PFSK-1 (cell line): ENCODE results near the gene LRRC4.

Experiments used
- FOXP2 ChIP-seq: optimal IDR thresholded peaks from 2 replicates; pipeline ENCODE3; 2011; ENCODE audit warnings: borderline replicate concordance, control low read depth, inconsistent platforms; ENCODE audit not compliant: insufficient read depth; ENCODE audit errors: extremely low read length, extremely low read depth
- POLR2AphosphoS5 ChIP-seq: IDR thresholded peaks from 2 replicates; pipeline ENCODE4 v1.6.1; 2012; ENCODE audit warnings: low read depth, mild to moderate bottlenecking, control low read depth, low read length, moderate library complexity
- SIN3A ChIP-seq: IDR thresholded peaks from 2 replicates; pipeline ENCODE4 v1.6.1; 2012; ENCODE audit warnings: mild to moderate bottlenecking, low read length, moderate library complexity, borderline replicate concordance; ENCODE audit not compliant: insufficient read depth
- TAF1 ChIP-seq: IDR thresholded peaks from 2 replicates; pipeline ENCODE4 v1.6.1; 2012; ENCODE audit warnings: low read length, control low read depth, borderline replicate concordance; ENCODE audit not compliant: insufficient read depth
- TF ChIP-seq, protein P1 (sequence below), 2 experiments: IDR thresholded peaks; 2 replicates each; pipeline versions ENCODE4 v1.6.1 to v1.8.0; 2011 to 2012; ENCODE audit warnings: low read depth in 2 of 2, low read length in 2 of 2, control low read depth in 1 of 2, inconsistent platforms in 1 of 2, mild to moderate bottlenecking in 1 of 2, moderate library complexity in 1 of 2; ENCODE audit not compliant: insufficient read depth in 1 of 2

Gene LRRC4

DNA sequence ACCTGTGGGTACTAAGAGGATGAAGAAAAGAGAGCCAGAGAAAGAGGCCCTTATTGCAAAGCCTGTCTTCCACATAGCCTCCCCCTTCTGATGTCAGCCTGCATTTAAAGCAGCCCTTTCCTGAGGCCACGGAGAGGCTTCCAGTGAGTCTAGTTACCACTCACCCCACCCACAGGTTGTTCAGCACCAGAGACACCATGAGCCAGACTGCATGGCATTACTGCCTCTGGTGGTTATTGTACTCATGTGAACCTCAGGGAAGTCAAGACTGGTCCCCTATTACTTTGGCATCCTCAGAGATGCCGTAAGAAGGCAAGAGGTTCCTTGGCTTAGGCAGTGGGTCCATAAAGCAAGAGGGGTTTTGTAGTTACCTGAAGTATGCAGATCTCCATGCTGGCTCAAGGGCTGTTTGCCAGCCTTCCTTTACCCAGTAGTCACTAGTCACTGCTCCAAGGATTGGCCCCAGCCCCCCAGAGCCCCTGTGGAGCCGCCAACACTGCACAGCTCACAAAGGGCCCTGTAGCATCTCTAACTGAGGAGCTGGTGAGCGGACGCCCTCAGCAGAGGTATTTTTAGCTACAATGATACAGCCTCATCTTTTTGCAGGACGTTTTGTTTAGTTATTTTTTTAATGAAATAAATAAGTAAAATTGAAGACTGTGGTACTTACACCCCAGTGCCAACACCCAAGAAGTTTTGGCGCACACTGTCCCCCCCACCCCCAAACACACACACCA lies 20.7 kb downstream of the LRRC4 start:
- TF ChIP-seq TAF1, result no peak
- no peak for TF ChIP-seq FOXP2
- TF ChIP-seq SIN3A, result no peak
- no peak for TF ChIP-seq POLR2AphosphoS5
- TF ChIP-seq, protein P1, sequence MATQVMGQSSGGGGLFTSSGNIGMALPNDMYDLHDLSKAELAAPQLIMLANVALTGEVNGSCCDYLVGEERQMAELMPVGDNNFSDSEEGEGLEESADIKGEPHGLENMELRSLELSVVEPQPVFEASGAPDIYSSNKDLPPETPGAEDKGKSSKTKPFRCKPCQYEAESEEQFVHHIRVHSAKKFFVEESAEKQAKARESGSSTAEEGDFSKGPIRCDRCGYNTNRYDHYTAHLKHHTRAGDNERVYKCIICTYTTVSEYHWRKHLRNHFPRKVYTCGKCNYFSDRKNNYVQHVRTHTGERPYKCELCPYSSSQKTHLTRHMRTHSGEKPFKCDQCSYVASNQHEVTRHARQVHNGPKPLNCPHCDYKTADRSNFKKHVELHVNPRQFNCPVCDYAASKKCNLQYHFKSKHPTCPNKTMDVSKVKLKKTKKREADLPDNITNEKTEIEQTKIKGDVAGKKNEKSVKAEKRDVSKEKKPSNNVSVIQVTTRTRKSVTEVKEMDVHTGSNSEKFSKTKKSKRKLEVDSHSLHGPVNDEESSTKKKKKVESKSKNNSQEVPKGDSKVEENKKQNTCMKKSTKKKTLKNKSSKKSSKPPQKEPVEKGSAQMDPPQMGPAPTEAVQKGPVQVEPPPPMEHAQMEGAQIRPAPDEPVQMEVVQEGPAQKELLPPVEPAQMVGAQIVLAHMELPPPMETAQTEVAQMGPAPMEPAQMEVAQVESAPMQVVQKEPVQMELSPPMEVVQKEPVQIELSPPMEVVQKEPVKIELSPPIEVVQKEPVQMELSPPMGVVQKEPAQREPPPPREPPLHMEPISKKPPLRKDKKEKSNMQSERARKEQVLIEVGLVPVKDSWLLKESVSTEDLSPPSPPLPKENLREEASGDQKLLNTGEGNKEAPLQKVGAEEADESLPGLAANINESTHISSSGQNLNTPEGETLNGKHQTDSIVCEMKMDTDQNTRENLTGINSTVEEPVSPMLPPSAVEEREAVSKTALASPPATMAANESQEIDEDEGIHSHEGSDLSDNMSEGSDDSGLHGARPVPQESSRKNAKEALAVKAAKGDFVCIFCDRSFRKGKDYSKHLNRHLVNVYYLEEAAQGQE (IDR thresholded peaks at IDR 0.05; ENCODE audit: insufficient read depth in 1 of 2, low read depth in 2 of 2, low read length in 2 of 2), result no peak

- no peak for TF ChIP-seq FOXP2
- no peak for TF ChIP-seq SIN3A
- TF ChIP-seq TAF1, result no peak
- TF ChIP-seq, protein P1 (IDR thresholded peaks at IDR 0.05; ENCODE audit: insufficient read depth in 1 of 2, low read depth in 2 of 2, low read length in 2 of 2), result no peak
- no peak for TF ChIP-seq POLR2AphosphoS5
Measured at GRCh38 chr7:128008744-128009143, 22.5 kb downstream of the LRRC4 start.

DNA sequence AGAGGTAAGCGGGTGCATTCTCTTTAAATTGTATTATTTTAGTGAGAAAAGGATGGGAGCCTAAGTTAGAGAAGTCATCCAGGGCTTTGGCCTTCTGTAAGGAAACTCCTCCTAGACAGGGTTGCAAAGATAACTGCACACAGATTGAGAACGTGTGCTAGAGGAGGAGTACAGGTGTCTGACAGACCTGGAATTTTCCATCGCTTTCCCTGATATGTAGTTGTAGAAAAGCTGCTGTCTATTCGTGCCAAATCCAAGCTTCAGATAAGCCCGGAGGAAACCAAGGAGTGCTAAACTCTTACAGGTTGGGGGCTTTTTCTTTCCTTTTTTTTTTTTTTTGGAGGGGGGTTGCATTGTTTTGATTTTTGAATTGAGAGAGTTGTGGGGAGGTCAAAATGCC lies 23.1 kb downstream of the LRRC4 start:
- TF ChIP-seq, protein P1 (IDR thresholded peaks at IDR 0.05; ENCODE audit: insufficient read depth in 1 of 2, low read depth in 2 of 2, low read length in 2 of 2), result no peak
- TF ChIP-seq POLR2AphosphoS5, result no peak
- no peak for TF ChIP-seq SIN3A
- TF ChIP-seq FOXP2, result no peak
- no peak for TF ChIP-seq TAF1

DNA sequence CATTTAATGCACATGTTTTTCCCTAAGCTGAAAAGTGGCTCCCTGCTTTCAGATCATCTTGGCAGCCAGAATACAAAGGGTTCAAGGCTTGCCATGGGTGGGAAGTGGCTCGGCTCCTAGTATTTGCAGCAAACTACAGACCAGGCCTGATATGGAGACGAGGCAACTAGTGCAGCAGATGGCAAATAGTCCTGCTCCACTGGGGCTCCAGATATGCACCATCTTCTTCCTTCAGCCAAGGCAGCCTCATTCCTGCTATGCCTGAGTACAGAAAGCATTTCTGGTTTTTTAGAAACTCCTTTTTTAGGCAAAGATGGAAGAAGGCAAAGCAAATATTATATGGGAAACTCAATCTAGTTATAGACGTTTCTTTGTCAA lies 23.9 kb downstream of the LRRC4 start:
- TF ChIP-seq FOXP2 (no peak), POLR2AphosphoS5 (no peak), TAF1 (no peak), SIN3A (no peak)
- TF ChIP-seq, protein P1 (IDR thresholded peaks at IDR 0.05; ENCODE audit: insufficient read depth in 1 of 2, low read depth in 2 of 2, low read length in 2 of 2), result no peak
